Esophagus squamous epithelium (tissue), 4 donors: Measurements from ENCODE around the gene PCNT.

Experiments
- POLR2A ChIP-seq, 4 donors: fragments of 450-650 bp; IDR thresholded peaks; one replicate each; pipeline ENCODE4 v1.6.1; 2017; ENCODE audit warnings: antibody characterized with exemption in 4 of 4, mild to moderate bottlenecking in 4 of 4, moderate library complexity in 3 of 4
- TF ChIP-seq, protein P1 (sequence below), 6 experiments: fragments of 450-650 bp in 4 of 6; fragments of 200-600 bp in 2 of 6; sonication (generic) in 2 of 6; IDR thresholded peaks; one replicate each; pipeline ENCODE4 v1.5.1; 2016 to 2019; ENCODE audit warnings: antibody characterized with exemption in 6 of 6, mild to moderate bottlenecking in 4 of 6, moderate library complexity in 4 of 6

DNA sequence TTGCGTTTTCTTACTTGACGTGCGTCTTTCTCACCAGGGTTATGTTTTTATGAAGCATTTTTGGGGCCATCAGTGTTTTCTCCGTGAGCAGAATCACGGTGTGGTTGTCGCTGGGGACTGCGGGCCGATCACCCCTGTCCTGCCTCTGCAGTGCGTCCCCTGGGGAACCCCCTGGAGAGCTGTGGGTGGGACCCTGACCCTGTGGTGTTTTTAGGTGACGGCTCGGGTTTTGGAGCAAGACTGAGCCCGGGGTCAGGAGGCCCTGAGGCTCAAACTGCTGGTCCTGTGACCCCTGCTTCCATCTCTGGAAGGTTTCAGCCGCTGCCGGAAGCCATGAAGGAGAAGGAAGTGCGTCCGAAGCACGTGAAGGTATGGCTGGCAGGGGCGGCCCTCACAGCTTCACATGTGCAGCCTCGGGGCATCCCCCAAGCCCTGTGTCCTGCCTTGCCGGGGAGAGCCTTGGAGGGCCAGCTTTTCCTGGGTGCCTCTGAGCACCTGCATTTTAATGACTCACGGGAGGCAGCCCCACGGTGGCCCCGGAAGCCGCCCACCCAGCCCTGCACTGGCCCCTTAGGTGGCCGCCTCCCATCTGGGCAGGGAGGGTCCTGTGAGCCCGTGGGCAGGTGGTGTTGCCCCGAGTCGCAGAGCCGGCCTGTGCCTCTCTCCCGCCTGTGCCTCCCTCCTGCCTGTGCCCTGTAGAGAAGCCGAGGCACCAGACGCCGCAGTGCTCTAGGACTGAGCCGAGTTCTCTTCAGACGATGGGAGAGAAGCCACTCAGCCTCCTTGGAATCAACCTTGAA, 98.0 kb downstream of the PCNT start:
- TF ChIP-seq, protein P1, sequence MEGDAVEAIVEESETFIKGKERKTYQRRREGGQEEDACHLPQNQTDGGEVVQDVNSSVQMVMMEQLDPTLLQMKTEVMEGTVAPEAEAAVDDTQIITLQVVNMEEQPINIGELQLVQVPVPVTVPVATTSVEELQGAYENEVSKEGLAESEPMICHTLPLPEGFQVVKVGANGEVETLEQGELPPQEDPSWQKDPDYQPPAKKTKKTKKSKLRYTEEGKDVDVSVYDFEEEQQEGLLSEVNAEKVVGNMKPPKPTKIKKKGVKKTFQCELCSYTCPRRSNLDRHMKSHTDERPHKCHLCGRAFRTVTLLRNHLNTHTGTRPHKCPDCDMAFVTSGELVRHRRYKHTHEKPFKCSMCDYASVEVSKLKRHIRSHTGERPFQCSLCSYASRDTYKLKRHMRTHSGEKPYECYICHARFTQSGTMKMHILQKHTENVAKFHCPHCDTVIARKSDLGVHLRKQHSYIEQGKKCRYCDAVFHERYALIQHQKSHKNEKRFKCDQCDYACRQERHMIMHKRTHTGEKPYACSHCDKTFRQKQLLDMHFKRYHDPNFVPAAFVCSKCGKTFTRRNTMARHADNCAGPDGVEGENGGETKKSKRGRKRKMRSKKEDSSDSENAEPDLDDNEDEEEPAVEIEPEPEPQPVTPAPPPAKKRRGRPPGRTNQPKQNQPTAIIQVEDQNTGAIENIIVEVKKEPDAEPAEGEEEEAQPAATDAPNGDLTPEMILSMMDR (IDR thresholded peaks at IDR 0.05) = no peak
- no peak for TF ChIP-seq POLR2A (IDR thresholded peaks at IDR 0.05)
